Glutamatergic neuron (in vitro differentiated cells): ENCODE measurements around the gene PRMT1. TPM values are rescaled to one million over a fixed set of nuclear protein-coding genes. Genes with fewer than 3 reads are reported as not detected.

Source experiments
- DNase-seq: peaks from one replicate; pipeline ENCODE4 v3.0.0; 2022
- H3K27ac Mint-ChIP-seq: one replicate; pipeline ENCODE4 v1.8.0; 2020; ENCODE audit warnings: mild to moderate bottlenecking, mixed read lengths, inconsistent platforms; ENCODE audit not compliant: unreplicated experiment
- H3K27me3 Mint-ChIP-seq: one replicate; pipeline ENCODE4 v1.8.0; 2020; ENCODE audit warnings: mild to moderate bottlenecking, moderate library complexity, mixed read lengths, inconsistent platforms; ENCODE audit not compliant: unreplicated experiment
- H3K36me3 Mint-ChIP-seq: one replicate; pipeline ENCODE4 v1.8.0; 2020; ENCODE audit warnings: mild to moderate bottlenecking, mixed read lengths, inconsistent platforms; ENCODE audit not compliant: unreplicated experiment
- H3K4me1 Mint-ChIP-seq: one replicate; pipeline ENCODE4 v1.8.0; 2020; ENCODE audit warnings: mild to moderate bottlenecking, low read depth, mixed read lengths, inconsistent platforms; ENCODE audit not compliant: unreplicated experiment
- H3K4me3 Mint-ChIP-seq: one replicate; pipeline ENCODE4 v1.8.0; 2020; ENCODE audit warnings: mild to moderate bottlenecking, mixed read lengths, inconsistent platforms; ENCODE audit not compliant: unreplicated experiment
- H3K9me3 Mint-ChIP-seq: one replicate; pipeline ENCODE4 v1.8.0; 2020; ENCODE audit warnings: mild to moderate bottlenecking, moderate library complexity, mixed read lengths, inconsistent platforms; ENCODE audit not compliant: unreplicated experiment
- total RNA-seq: library from RNA; stranded (reverse); fragmentation: NEBNext Ultra II Directional; extraction: Animal tissue kit (Norgen Biotek cat#: 25700); gene quantifications from one replicate; pipeline ENCODE4 v1.2.1, GENCODE V29; 2021; ENCODE audit not compliant: unreplicated experiment
- TF ChIP-seq, protein P1 (sequence below): fragments of 200-600 bp; sonication (generic); IDR thresholded peaks from one replicate; pipeline ENCODE4 v1.5.0; 2021; ENCODE audit not compliant: partially characterized antibody, unreplicated experiment

Gene PRMT1
- total RNA-seq, 1 donor from 2014 or later, result 177 TPM

- peaks cover 12% of the 10 kb centered on the region for H3K4me1 Mint-ChIP-seq
Observed at GRCh38 chr19:49681830-49682229, 4.8 kb downstream of the PRMT1 start.

DNA sequence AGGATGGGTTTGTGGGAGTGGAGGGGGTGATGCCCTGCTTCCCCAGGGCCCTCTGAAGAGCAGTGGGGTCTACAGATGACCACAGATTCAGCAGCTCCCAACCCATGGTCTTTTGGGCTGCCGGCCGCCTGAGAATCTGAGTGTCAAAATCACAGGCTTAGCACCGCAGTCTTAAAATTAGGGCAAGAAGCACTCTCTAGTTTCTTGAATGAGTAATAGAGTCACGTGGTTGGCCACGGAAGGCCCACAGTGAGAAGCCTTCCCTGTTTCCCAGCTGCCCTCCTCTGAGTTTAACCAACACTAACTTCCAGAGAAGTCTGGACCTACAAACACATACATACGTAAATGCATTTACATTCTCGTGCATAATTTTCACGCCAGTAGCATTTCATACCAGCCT, 5.2 kb downstream of the PRMT1 start:
- H3K27ac Mint-ChIP-seq, result no peak overlapping the region
- peaks cover 8% of the 10 kb centered on the region for H3K27me3 Mint-ChIP-seq
- H3K4me1 Mint-ChIP-seq, result peaks cover 12% of the 10 kb centered on the region
- H3K9me3 Mint-ChIP-seq, result peaks cover 3% of the 10 kb centered on the region
- no peaks in the 10 kb centered on the region for H3K36me3 Mint-ChIP-seq
- H3K4me3 Mint-ChIP-seq, result no peak overlapping the region
- no peak for DNase-seq
- TF ChIP-seq, protein P1, sequence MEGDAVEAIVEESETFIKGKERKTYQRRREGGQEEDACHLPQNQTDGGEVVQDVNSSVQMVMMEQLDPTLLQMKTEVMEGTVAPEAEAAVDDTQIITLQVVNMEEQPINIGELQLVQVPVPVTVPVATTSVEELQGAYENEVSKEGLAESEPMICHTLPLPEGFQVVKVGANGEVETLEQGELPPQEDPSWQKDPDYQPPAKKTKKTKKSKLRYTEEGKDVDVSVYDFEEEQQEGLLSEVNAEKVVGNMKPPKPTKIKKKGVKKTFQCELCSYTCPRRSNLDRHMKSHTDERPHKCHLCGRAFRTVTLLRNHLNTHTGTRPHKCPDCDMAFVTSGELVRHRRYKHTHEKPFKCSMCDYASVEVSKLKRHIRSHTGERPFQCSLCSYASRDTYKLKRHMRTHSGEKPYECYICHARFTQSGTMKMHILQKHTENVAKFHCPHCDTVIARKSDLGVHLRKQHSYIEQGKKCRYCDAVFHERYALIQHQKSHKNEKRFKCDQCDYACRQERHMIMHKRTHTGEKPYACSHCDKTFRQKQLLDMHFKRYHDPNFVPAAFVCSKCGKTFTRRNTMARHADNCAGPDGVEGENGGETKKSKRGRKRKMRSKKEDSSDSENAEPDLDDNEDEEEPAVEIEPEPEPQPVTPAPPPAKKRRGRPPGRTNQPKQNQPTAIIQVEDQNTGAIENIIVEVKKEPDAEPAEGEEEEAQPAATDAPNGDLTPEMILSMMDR, result no peak

More at GRCh38 chr19:49681830-49682229, 4.8 kb downstream of the PRMT1 start:
- no peaks in the 10 kb centered on the region for H3K36me3 Mint-ChIP-seq
- TF ChIP-seq, protein P1, result no peak
- no peak overlapping the region for H3K4me3 Mint-ChIP-seq
- peaks cover 8% of the 10 kb centered on the region for H3K27me3 Mint-ChIP-seq
- no peak overlapping the region for H3K27ac Mint-ChIP-seq
- DNase-seq, result no peak
- H3K9me3 Mint-ChIP-seq, result peaks cover 2% of the 10 kb centered on the region

DNA sequence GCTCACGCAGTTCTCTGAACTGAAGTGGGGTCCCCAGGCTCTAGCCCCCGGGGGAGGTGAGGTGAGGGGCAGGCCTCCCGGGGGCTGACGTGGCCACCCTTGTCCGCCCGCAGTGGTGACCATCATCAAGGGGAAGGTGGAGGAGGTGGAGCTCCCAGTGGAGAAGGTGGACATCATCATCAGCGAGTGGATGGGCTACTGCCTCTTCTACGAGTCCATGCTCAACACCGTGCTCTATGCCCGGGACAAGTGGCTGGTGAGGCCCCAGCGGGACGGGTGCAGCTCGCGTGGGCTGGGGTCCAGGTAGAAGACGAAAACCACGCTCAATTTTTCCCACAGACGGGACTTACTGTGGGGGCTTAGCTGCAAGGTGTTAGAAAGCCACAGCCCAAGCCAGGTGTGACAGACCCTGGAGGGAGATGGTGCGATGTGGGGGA, 6.8 kb downstream of the PRMT1 start:
- H3K36me3 Mint-ChIP-seq, result no peaks in the 10 kb centered on the region
- DNase-seq, result no peak
- H3K9me3 Mint-ChIP-seq, result peaks cover 5% of the 10 kb centered on the region
- TF ChIP-seq, protein P1, result no peak
- H3K27ac Mint-ChIP-seq, result no peak overlapping the region
- H3K4me1 Mint-ChIP-seq, result peaks cover 18% of the 10 kb centered on the region
- no peak overlapping the region for H3K4me3 Mint-ChIP-seq
- peaks cover 9% of the 10 kb centered on the region for H3K27me3 Mint-ChIP-seq

DNA sequence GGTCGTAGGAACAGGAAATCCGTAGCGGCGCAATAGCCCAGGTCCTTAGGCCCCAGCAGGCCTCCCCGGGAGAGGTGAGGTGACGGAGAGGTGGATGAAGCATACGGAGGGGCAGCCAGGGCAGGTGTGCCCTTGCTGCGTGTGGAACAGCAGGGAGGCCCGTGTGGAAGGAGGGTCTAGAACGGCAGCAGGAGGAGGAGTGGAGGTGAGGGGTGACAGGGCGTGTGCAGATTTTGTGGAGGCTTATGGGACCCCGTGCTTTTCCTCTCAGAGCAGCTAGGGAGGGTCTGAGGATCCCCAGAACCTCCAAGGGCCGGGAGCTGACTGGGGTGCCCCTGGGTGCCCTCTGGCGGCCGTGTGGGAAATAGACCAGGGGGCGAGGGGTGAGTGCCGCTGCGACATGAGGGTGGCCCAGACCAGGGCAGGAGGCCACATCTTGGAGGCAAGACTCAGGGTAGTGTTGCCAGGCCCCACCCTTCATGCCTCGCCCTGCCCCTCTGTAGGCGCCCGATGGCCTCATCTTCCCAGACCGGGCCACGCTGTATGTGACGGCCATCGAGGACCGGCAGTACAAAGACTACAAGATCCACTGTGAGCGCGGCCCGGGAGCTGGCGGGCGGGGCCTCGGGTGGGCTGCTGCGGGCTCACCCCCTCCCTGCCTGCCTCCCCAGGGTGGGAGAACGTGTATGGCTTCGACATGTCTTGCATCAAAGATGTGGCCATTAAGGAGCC, 7.3 kb downstream of the PRMT1 start:
- H3K27ac Mint-ChIP-seq, result no peak overlapping the region
- H3K9me3 Mint-ChIP-seq, result peaks cover 5% of the 10 kb centered on the region
- H3K36me3 Mint-ChIP-seq, result no peaks in the 10 kb centered on the region
- no peak overlapping the region for H3K4me3 Mint-ChIP-seq
- TF ChIP-seq, protein P1, result peak; percentile 43
- peaks cover 12% of the 10 kb centered on the region for H3K27me3 Mint-ChIP-seq
- DNase-seq, result peak; percentile 60
- peaks cover 18% of the 10 kb centered on the region for H3K4me1 Mint-ChIP-seq

DNA sequence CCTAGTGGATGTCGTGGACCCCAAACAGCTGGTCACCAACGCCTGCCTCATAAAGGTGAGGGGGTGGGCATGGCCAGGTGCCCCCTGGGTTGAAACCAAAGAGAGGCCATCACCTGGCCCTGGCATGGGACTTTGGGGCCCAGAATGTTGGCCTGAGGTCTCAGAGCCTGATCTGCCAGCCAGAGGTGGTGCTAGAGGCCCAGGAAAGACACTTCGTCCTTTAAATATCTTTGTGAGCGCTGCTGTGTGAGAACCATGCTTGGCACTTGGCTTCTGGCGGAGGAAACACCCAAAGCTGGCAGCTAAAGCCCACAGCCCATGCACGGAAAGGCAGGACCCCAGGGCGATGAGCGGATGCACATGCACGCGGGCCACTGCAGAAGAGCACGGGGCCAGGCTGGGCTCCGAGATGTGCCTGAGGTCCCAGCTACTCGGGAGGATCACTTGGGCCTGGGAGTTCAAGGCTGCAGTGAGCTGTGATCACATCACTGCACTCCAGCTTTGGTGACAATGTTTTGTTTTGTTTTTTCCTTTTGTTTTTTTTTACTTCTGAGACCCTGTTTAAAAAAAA, 8.0 kb downstream of the PRMT1 start:
- H3K4me3 Mint-ChIP-seq, result peak overlapping the region; percentile 40
- peaks cover 12% of the 10 kb centered on the region for H3K4me1 Mint-ChIP-seq
- H3K27me3 Mint-ChIP-seq, result peaks cover 12% of the 10 kb centered on the region
- no peaks in the 10 kb centered on the region for H3K36me3 Mint-ChIP-seq
- H3K27ac Mint-ChIP-seq, result no peak overlapping the region
- peaks cover 5% of the 10 kb centered on the region for H3K9me3 Mint-ChIP-seq
- no peak for DNase-seq
- TF ChIP-seq, protein P1, result no peak
